ENCODE measurements around the gene HDAC4.

The HDAC4 gene

GRCh38 chr2:239035361-239035814, 365.4 kb downstream of the HDAC4 start:
- DNase-seq, result peak; percentile 77
- CTCF ChIA-PET, result interaction anchor here (1.0 kb wide), 1 partner anchor 232 kb away, joined by 4 read pairs; no protein-coding TSS in a partner anchor
- Mint-ChIP-seq H3K27ac (no peak overlapping the region), H3K4me1 (no peaks in the 10 kb centered on the region), H3K27me3 (peaks cover 27% of the 10 kb centered on the region), H3K36me3 (no peaks in the 10 kb centered on the region), H3K4me3 (no peak overlapping the region), H3K9me3 (no peaks in the 10 kb centered on the region)

- Mint-ChIP-seq H3K36me3 (no peaks in the 10 kb centered on the region), H3K4me1 (no peaks in the 10 kb centered on the region), H3K4me3 (no peak overlapping the region), H3K9me3 (no peaks in the 10 kb centered on the region), H3K27me3 (peaks cover 28% of the 10 kb centered on the region), H3K27ac (no peak overlapping the region)
- CTCF ChIA-PET, result no interaction called here
- peak; percentile 19 for DNase-seq
Measured at GRCh38 chr2:239034561-239035341, 366.1 kb downstream of the HDAC4 start.

- Mint-ChIP-seq H3K4me1 (no peaks in the 10 kb centered on the region), H3K27me3 (peaks cover 23% of the 10 kb centered on the region), H3K4me3 (no peak overlapping the region), H3K9me3 (no peaks in the 10 kb centered on the region), H3K36me3 (no peaks in the 10 kb centered on the region), H3K27ac (no peak overlapping the region)
- CTCF ChIA-PET, result no interaction called here
- DNase-seq, result peak; percentile 15
Measured at GRCh38 chr2:239033801-239034560, 366.8 kb downstream of the HDAC4 start.

- CTCF ChIA-PET, result no interaction called here
- H3K27me3 Mint-ChIP-seq, result peaks cover 27% of the 10 kb centered on the region
- H3K9me3 Mint-ChIP-seq, result no peaks in the 10 kb centered on the region
- DNase-seq, result no peak
- H3K27ac Mint-ChIP-seq, result no peak overlapping the region
- no peak overlapping the region for H3K4me3 Mint-ChIP-seq
- H3K4me1 Mint-ChIP-seq, result no peaks in the 10 kb centered on the region
- no peaks in the 10 kb centered on the region for H3K36me3 Mint-ChIP-seq
Measured at GRCh38 chr2:239029958-239030357, 370.9 kb downstream of the HDAC4 start.

DNA sequence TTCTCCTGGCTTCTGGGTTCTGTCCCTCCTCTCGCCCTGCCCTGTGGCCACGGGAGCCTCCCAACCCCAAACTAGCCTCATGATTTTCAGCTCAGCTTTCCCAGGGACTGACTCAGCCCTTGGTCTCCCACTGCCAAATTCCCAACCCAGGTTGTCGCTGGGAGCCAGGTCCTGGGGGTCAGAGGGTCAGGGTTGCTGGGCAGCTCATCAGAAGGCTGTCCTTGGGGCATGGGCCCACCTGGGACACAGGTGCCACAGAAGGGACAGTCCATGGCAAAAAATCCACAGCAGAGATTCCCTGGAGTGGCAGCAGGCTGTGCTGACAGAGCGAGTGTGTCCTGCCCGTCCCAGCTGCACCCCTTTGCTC, 372.6 kb downstream of the HDAC4 start:
- H3K27ac Mint-ChIP-seq, result no peak overlapping the region
- no peaks in the 10 kb centered on the region for H3K9me3 Mint-ChIP-seq
- CTCF ChIA-PET, result no interaction called here
- no peaks in the 10 kb centered on the region for H3K36me3 Mint-ChIP-seq
- no peaks in the 10 kb centered on the region for H3K4me1 Mint-ChIP-seq
- no peak overlapping the region for H3K4me3 Mint-ChIP-seq
- peaks cover 23% of the 10 kb centered on the region for H3K27me3 Mint-ChIP-seq
- no peak for DNase-seq

GRCh38 chr2:239027391-239028252, 373.2 kb downstream of the HDAC4 start:
- H3K9me3 Mint-ChIP-seq, result no peaks in the 10 kb centered on the region
- H3K27ac Mint-ChIP-seq, result no peak overlapping the region
- no peaks in the 10 kb centered on the region for H3K36me3 Mint-ChIP-seq
- no peak for DNase-seq
- no peak overlapping the region for H3K4me3 Mint-ChIP-seq
- H3K27me3 Mint-ChIP-seq, result peaks cover 23% of the 10 kb centered on the region
- CTCF ChIA-PET, result no interaction called here
- no peaks in the 10 kb centered on the region for H3K4me1 Mint-ChIP-seq

- no peaks in the 10 kb centered on the region for H3K9me3 Mint-ChIP-seq
- H3K4me3 Mint-ChIP-seq, result no peak overlapping the region
- no peaks in the 10 kb centered on the region for H3K4me1 Mint-ChIP-seq
- DNase-seq, result no peak
- H3K36me3 Mint-ChIP-seq, result no peaks in the 10 kb centered on the region
- CTCF ChIA-PET, result no interaction called here
- H3K27ac Mint-ChIP-seq, result no peak overlapping the region
- H3K27me3 Mint-ChIP-seq, result peaks cover 26% of the 10 kb centered on the region
Measured at GRCh38 chr2:239026711-239027361, 374.0 kb downstream of the HDAC4 start.

GRCh38 chr2:239025951-239026461, 374.8 kb downstream of the HDAC4 start:
- CTCF ChIA-PET, result no interaction called here
- Mint-ChIP-seq H3K9me3 (no peaks in the 10 kb centered on the region), H3K4me1 (no peaks in the 10 kb centered on the region), H3K27me3 (peaks cover 33% of the 10 kb centered on the region), H3K27ac (no peak overlapping the region), H3K36me3 (no peaks in the 10 kb centered on the region), H3K4me3 (no peak overlapping the region)
- DNase-seq, result no peak

GRCh38 chr2:239025096-239025801, 375.6 kb downstream of the HDAC4 start:
- Mint-ChIP-seq H3K4me3 (no peak overlapping the region), H3K9me3 (no peaks in the 10 kb centered on the region), H3K36me3 (no peaks in the 10 kb centered on the region), H3K27me3 (peaks cover 34% of the 10 kb centered on the region), H3K27ac (no peak overlapping the region), H3K4me1 (no peaks in the 10 kb centered on the region)
- DNase-seq, result no peak
- CTCF ChIA-PET, result no interaction called here

DNA sequence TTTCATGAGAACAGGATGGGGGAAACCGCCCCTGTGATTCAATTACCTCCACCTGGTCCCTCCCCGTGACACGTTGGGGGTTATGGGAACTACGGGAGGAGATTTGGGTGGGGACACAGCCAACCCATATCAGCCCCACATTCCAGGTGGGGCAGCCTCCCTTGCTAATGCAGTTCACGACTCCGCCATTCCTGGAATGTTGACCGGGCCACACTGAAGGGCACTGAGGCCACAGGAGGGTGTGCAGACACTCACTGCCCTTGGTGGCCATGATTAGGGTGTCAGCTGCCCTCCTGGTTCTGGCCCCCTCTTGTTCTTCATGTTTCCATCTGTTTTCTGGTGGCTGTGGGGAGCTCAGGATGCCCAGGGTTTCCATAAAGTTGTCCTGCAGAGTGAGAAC, 376.6 kb downstream of the HDAC4 start:
- peaks cover 2% of the 10 kb centered on the region for H3K9me3 Mint-ChIP-seq
- H3K27me3 Mint-ChIP-seq, result peaks cover 39% of the 10 kb centered on the region
- CTCF ChIA-PET, result interaction anchor here (0.7 kb wide), 1 partner anchor 866 kb away, joined by 5 read pairs; no protein-coding TSS in a partner anchor
- DNase-seq, result no peak
- no peak overlapping the region for H3K4me3 Mint-ChIP-seq
- no peak overlapping the region for H3K27ac Mint-ChIP-seq
- H3K4me1 Mint-ChIP-seq, result no peaks in the 10 kb centered on the region
- H3K36me3 Mint-ChIP-seq, result no peaks in the 10 kb centered on the region

GRCh38 chr2:239022437-239023260, 378.2 kb downstream of the HDAC4 start:
- no peaks in the 10 kb centered on the region for H3K4me1 Mint-ChIP-seq
- CTCF ChIA-PET, result interaction anchor here (0.6 kb wide), 1 partner anchor 77 kb away, joined by 3 read pairs; no protein-coding TSS in a partner anchor
- H3K36me3 Mint-ChIP-seq, result no peaks in the 10 kb centered on the region

DNA sequence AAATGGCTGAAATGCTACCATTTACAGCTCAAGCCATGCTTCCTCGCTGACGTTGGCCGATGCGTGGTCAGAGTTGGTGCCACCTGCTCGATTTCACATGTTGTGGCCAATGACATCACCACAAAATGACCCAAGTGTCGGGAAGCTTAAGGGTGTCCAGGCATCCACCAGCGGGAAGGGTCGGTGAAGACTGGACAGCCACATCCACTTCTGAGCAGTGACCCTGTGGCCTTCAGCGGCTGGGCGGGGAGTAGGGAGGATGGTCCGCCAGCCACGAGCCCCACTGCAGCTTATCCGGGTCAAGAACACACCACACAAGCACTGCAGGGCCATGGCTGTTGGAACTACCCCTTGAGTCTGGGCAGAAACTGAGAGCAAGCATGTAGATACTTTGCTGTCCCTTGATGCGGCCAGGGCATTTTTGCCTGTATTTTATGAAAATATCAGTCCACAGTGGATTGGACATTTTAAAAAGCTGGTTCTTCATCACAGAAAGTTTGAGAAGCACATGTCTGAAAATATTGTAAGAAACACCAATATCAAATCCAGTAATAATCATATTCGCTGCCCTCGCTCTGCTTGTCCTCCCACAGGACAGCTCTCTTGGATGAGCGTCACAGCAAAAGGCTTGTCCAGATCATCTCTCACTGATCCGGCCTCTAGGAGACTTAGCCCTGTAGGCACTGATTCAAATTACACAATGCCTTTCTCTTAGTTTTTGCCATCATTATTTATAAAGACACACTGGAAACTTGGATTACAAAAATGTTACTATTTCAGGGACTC, 379.0 kb downstream of the HDAC4 start:
- Mint-ChIP-seq H3K27ac (no peak overlapping the region), H3K9me3 (peaks cover 2% of the 10 kb centered on the region), H3K36me3 (no peaks in the 10 kb centered on the region), H3K4me1 (no peaks in the 10 kb centered on the region), H3K27me3 (peaks cover 33% of the 10 kb centered on the region), H3K4me3 (no peak overlapping the region)
- DNase-seq, result no peak
- CTCF ChIA-PET, result interaction anchor here (0.6 kb wide), 1 partner anchor 78 kb away, joined by 3 read pairs; no protein-coding TSS in a partner anchor

More at GRCh38 chr2:239022437-239023260, 378.2 kb downstream of the HDAC4 start:
- Mint-ChIP-seq H3K9me3 (peaks cover 2% of the 10 kb centered on the region), H3K27me3 (peaks cover 33% of the 10 kb centered on the region), H3K27ac (no peak overlapping the region), H3K4me3 (no peak overlapping the region)
- DNase-seq, result no peak
